CD4-positive, alpha-beta T cell (primary cell): ENCODE measurements around the gene AMOTL2. TPM values are rescaled to one million over a fixed set of nuclear protein-coding genes. Genes with fewer than 3 reads are reported as not detected.

Experiments
- ATAC-seq: fragments of 200-7000 bp; cut with Tn5 transposase; one replicate; pipeline ENCODE4 v1.10.0; 2022; ENCODE audit warnings: mild to moderate bottlenecking; ENCODE audit not compliant: poor library complexity
- CTCF ChIA-PET: fragments of 350-600 bp; sonication (Branson Sonifier 250); formaldehyde crosslinking; loops from one replicate; lab custom pipeline; 2021; ENCODE audit warnings: antibody characterized with exemption, inconsistent platforms; lab: Charles Lee
- POLR2A ChIA-PET: fragments of 350-600 bp; sonication (Branson Sonifier 250); formaldehyde crosslinking; loops from one replicate; lab custom pipeline; 2021; ENCODE audit warnings: antibody characterized with exemption, inconsistent platforms; lab: Charles Lee
- DNase-seq, 14 experiments: peaks; one replicate each; pipeline ENCODE4 v3.0.0-alpha.2; 2013 to 2020; ENCODE audit warnings: mixed read lengths in 2 of 14
- H3K27ac ChIP-seq, 2 donors: one replicate each; pipeline versions ENCODE4 v1.5.1 to v1.7.0; 2013; ENCODE audit warnings: low read length in 2 of 2, low read depth in 1 of 2, mild to moderate bottlenecking in 1 of 2
- H3K27me3 ChIP-seq, 2 experiments: 1 replicate in 1 of 2; 2 replicates in 1 of 2; pipeline versions ENCODE4 v1.6.1 to v1.7.0; 2013; ENCODE audit warnings: low read length in 2 of 2, control low read depth in 1 of 2, mild to moderate bottlenecking in 1 of 2, moderate library complexity in 1 of 2; ENCODE audit not compliant: insufficient read depth in 2 of 2, control insufficient read depth in 1 of 2
- H3K36me3 ChIP-seq: one replicate; pipeline ENCODE4 v1.6.1; 2013; ENCODE audit warnings: low read length, control low read depth; ENCODE audit not compliant: insufficient read depth
- H3K4me1 ChIP-seq: one replicate; pipeline ENCODE4 v1.6.1; 2013; ENCODE audit warnings: low read length, control low read depth; ENCODE audit not compliant: insufficient read depth
- H3K4me3 ChIP-seq: one replicate; pipeline ENCODE4 v1.5.1; 2013; ENCODE audit warnings: mild to moderate bottlenecking, low read length, moderate library complexity
- H3K9me3 ChIP-seq, 2 experiments: 1 replicate in 1 of 2; 2 replicates in 1 of 2; pipeline versions ENCODE4 v1.6.1 to v1.7.0; 2013; ENCODE audit warnings: low read length in 2 of 2, mild to moderate bottlenecking in 2 of 2, control low read depth in 1 of 2, moderate library complexity in 1 of 2; ENCODE audit not compliant: control insufficient read depth in 1 of 2, insufficient read depth in 1 of 2
- H3K27ac Mint-ChIP-seq: one replicate; pipeline ENCODE4 v1.8.0; 2020; ENCODE audit warnings: mixed read lengths
- H3K27me3 Mint-ChIP-seq: one replicate; pipeline ENCODE4 v1.8.0; 2021; ENCODE audit warnings: mixed read lengths
- H3K36me3 Mint-ChIP-seq: one replicate; pipeline ENCODE4 v1.8.0; 2021; ENCODE audit warnings: low read depth, mixed read lengths
- H3K4me1 Mint-ChIP-seq: one replicate; pipeline ENCODE4 v1.8.0; 2021; ENCODE audit warnings: low read depth, mixed read lengths
- H3K4me3 Mint-ChIP-seq: one replicate; pipeline ENCODE4 v1.8.0; 2020; ENCODE audit warnings: mild to moderate bottlenecking, mixed read lengths
- H3K9me3 Mint-ChIP-seq: one replicate; pipeline ENCODE4 v1.8.0; 2020; ENCODE audit warnings: mixed read lengths
- intact Hi-C, 2 experiments: fragments of 100-400 bp; cut with DNase I in 1 of 2; cut with micrococcal nuclease in 1 of 2; formaldehyde crosslinking; loops; one replicate each; pipeline versions ENCODE4 v1.15.1 to v1.9.0; 2023 to 2025; cut with DNase I, micrococcal nuclease
- total RNA-seq, 174 experiments: library from RNA in 2 of 174; stranded (reverse) in 2 of 174; gene quantifications; one replicate each; pipeline ENCODE4 v1.2.3 and lab custom pipeline; 2021 to 2026
- TF ChIP-seq, protein P1 (sequence below): fragments of 200-600 bp; IDR thresholded peaks from one replicate; pipeline ENCODE4 v1.8.0; 2022; ENCODE audit warnings: antibody characterized with exemption, mild to moderate bottlenecking

AMOTL2 gene
- total RNA-seq, 2 experiments from 2014 or later, result not detected

DNA sequence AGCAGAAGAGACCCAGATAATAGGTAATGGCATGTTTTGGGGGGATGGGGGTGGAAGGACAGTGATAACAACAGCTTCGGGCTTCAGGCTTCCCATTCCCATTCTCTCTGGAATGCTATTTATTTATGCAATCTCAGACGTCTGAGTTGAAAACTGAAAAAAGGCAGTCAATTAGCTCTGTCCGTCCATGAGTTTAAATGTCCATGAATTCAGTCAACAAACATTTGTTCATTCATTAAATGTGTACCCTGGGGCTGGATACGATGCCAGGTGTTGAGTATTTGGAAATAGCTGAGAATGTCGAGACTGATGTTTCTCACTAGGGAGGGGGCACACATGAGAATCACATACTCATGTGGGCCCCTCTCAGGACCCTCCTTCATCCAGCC, 42.4 kb downstream of the AMOTL2 start:
- no peaks in the 10 kb centered on the region for H3K9me3 ChIP-seq
- Mint-ChIP-seq H3K9me3 (no peaks in the 10 kb centered on the region), H3K27ac (no peak overlapping the region), H3K4me3 (no peak overlapping the region), H3K36me3 (no peaks in the 10 kb centered on the region), H3K4me1 (no peaks in the 10 kb centered on the region), H3K27me3 (no peaks in the 10 kb centered on the region)
- H3K27ac ChIP-seq, result no peak overlapping the region
- CTCF ChIA-PET, result no interaction called here
- H3K4me1 ChIP-seq, result no peaks in the 10 kb centered on the region
- TF ChIP-seq, protein P1, sequence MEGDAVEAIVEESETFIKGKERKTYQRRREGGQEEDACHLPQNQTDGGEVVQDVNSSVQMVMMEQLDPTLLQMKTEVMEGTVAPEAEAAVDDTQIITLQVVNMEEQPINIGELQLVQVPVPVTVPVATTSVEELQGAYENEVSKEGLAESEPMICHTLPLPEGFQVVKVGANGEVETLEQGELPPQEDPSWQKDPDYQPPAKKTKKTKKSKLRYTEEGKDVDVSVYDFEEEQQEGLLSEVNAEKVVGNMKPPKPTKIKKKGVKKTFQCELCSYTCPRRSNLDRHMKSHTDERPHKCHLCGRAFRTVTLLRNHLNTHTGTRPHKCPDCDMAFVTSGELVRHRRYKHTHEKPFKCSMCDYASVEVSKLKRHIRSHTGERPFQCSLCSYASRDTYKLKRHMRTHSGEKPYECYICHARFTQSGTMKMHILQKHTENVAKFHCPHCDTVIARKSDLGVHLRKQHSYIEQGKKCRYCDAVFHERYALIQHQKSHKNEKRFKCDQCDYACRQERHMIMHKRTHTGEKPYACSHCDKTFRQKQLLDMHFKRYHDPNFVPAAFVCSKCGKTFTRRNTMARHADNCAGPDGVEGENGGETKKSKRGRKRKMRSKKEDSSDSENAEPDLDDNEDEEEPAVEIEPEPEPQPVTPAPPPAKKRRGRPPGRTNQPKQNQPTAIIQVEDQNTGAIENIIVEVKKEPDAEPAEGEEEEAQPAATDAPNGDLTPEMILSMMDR, result no peak
- POLR2A ChIA-PET, result no interaction called here
- DNase-seq, result no peak
- intact Hi-C loops, result no loop called here
- H3K36me3 ChIP-seq, result no peaks in the 10 kb centered on the region
- peaks cover 0 to 5% of the 10 kb centered on the region in 2 experiments for H3K27me3 ChIP-seq
- no peak for ATAC-seq
- no peak overlapping the region for H3K4me3 ChIP-seq

DNA sequence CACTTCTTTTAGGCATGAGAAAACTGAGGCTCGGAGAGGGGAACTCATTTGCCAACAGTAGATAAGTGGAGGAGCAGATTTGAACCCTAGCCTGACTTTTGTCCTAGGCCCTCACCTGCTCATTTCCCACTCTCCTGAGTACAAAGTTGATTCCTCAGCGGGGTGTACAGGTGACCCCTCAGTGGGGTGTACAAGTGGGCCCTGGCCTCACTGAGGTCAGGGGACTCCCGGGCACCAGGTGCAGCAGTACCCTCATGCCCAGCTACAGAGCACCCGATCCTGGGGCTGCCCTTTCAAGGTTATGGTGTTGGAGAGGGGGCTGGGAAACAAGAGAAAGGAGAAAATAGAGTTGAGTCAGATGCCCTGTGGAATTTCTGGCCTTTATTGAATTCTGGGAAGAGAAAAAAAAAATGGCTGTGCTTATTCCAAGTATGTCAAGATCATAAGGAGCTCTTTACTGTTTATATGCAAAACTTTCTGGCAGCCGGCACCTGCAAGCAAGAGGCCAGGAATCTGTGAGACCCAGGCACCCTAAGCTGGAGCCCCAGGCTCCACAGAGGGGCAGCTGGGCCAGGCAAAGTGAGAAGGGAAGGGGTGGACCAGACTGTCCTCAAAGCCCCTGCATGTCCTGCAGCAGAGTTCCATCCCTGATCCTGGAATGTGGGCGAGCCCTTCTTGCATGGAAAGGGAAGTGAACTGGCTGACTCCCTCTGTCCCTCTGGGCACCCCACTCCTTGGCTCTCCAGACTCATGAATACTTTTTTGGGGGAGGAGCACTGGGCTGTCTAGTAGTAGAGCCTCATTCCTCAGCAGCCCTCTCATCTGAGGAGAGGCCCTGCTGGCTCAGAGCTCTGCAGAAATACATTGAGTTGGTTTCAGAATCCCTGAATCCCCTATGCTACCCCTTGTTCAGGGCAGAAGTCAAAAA, 43.1 kb downstream of the AMOTL2 start:
- DNase-seq, result no peak
- H3K27me3 ChIP-seq, result peaks cover 0 to 5% of the 10 kb centered on the region in 2 experiments
- H3K27ac ChIP-seq, result no peak overlapping the region
- no peak overlapping the region for H3K4me3 ChIP-seq
- intact Hi-C loops, result no loop called here
- Mint-ChIP-seq H3K27ac (no peak overlapping the region), H3K4me1 (no peaks in the 10 kb centered on the region), H3K9me3 (no peaks in the 10 kb centered on the region), H3K36me3 (no peaks in the 10 kb centered on the region), H3K4me3 (no peak overlapping the region), H3K27me3 (no peaks in the 10 kb centered on the region)
- H3K4me1 ChIP-seq, result no peaks in the 10 kb centered on the region
- CTCF ChIA-PET, result no interaction called here
- H3K9me3 ChIP-seq, result no peaks in the 10 kb centered on the region
- TF ChIP-seq, protein P1, result no peak
- ATAC-seq, result no peak
- H3K36me3 ChIP-seq, result no peaks in the 10 kb centered on the region
- POLR2A ChIA-PET, result no interaction called here

DNA sequence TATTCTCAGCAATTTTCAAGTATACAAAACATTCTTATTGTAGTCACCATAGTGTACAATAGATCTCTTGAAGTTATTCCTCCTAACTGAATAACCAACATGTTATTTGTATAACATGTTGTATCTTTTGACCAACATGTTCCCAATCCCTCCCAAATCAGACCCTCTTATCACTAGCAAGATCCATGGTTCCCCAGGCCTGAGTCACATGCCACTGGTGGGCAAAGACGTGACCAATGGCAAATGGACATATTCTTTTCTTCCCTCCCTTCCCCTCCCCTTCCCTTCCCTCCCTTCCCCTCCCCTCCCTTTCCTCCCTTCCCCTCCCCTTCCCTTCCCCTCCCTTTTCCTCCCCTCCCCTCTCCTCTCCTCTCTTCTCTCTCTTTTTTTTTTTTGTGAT, 45.4 kb downstream of the AMOTL2 start:
- CTCF ChIA-PET, result no interaction called here
- no peak overlapping the region for H3K27ac Mint-ChIP-seq
- TF ChIP-seq, protein P1, result no peak

More for the DNA sequence above, 45.4 kb downstream of the AMOTL2 start:
- ATAC-seq (no peak), DNase-seq (no peak)
- Mint-ChIP-seq H3K9me3 (no peaks in the 10 kb centered on the region), H3K36me3 (no peaks in the 10 kb centered on the region), H3K27me3 (no peaks in the 10 kb centered on the region), H3K4me1 (no peaks in the 10 kb centered on the region), H3K4me3 (no peak overlapping the region)
- Histone ChIP-seq H3K9me3 (no peaks in the 10 kb centered on the region), H3K4me1 (no peaks in the 10 kb centered on the region), H3K27ac (no peak overlapping the region), H3K4me3 (no peak overlapping the region), H3K27me3 (peaks cover 0 to 5% of the 10 kb centered on the region in 2 experiments), H3K36me3 (no peaks in the 10 kb centered on the region)
- intact Hi-C loops, result no loop called here
- POLR2A ChIA-PET, result no interaction called here
